Subcutaneous adipose tissue (tissue), 4 donors: ENCODE data around the gene CILP. TPM values are rescaled to one million over a fixed set of nuclear protein-coding genes. Genes with fewer than 3 reads are reported as not detected.

ENCODE experiments used
- CTCF ChIP-seq: fragments of 450-650 bp; IDR thresholded peaks from one replicate; pipeline ENCODE4 v1.5.1; 2016; ENCODE audit warnings: low read depth, mild to moderate bottlenecking, control low read depth, antibody characterized with exemption, moderate library complexity
- total RNA-seq, 4 donors: library from RNA; depleted of rRNA; stranded (reverse); fragments of >200 nt; gene quantifications; one replicate each; pipeline ENCODE4 v1.1.0, GENCODE V29; 2016

The CILP gene
- total RNA-seq, 4 donors from 2014 or later: 46.5 to 223 (median 111) TPM

DNA sequence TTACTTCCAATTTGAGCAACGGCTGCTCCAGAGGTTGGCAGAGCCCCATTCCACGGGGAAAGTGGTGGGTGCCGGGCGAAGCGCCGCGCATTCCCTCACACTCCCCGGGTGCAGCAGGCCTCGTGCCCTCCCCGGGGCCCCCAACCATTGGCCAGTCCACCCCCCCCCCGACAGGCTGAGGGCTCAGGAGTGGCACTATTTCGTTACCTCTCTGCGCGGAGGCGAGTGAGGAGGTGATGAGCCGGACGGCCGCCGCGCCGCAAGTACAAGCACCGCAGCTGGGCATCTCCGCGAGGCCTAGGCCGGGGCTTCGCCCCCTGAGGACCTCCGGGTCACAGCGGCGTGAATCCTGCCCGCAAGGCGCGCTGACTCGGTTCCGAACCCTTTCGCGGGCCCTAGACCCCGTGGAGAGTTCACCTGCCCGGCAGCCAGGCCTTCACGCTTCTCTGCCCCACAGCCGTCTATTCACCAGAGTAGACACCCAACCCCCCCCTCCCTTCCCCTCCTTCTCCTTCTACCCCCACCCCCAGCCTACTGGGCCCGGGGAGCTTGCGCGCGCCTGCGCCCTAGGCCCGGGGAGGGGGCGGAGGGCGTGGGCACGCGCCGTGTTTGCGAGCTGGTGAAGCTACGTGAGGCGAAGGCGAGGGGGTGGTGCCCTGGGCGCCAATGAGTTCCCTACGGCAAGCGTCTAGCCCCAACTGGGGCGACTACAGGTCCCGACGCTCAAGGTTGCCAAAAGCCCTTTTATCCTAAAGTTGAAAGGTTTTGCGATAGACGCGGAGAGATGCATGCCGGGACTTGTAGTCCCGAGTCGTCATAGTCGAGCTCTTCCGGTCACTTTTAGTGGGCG, 26.2 kb downstream of the CILP start, which contains the start of gene CLPX:
TSS of gene CLPX (minus strand) at position 475 of the 850 bp plus-strand sequence. CDS start at position 286, 189 bp downstream.
- no peak for TF ChIP-seq CTCF

DNA sequence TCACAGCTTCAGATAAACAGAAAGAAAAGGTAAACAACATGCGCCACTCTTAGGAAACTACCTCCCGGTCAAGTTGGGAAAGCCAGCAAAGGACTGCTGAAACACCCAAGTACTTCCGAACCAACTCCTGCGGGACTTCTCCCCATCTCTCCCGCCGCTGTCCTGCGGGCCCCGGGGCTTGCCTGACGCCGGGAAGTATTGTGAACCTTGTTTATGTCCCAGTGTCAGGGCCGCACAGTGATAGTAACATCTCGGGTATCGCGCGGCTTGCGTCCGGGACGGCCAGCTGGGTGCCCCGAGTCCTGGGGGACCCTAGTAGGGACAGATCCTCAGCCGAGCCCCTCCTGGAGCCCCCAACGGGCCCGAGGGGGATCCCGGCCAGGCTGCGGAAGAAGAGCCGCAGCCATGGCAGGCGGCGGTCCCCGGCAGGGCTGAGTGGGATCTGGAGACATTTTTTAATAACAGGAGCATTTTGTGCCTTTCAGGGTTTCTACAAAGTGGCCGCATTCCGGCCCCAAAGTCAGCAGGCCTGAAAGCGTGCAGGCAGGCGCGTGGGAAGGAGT, 26.9 kb downstream of the CILP start:
- no peak for TF ChIP-seq CTCF

GRCh38 chr15:65183865-65184159, 27.5 kb downstream of the CILP start:
- TF ChIP-seq CTCF: no peak

DNA sequence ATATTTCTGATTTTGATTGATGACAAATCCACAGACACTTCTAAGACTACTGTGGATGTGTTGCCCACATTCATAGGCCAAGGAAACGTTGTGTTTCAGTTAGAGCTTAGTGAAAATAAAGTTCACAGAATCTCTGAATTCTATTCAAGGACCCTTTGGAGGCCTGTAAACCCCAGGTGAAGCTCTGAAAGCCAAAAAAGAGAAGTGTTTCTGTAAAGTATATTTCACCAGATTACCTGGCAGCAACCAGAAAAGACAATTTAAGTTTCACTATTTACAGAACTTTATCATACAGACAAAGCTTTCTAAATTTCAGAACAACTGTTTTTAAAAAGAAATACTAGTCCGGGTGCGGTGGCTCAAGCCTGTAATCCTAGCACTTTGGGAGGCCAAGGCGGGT, 28.7 kb downstream of the CILP start:
- TF ChIP-seq CTCF: no peak

GRCh38 chr15:65180167-65180566, 31.1 kb downstream of the CILP start:
- TF ChIP-seq CTCF: no peak

- no peak for TF ChIP-seq CTCF
Observed at GRCh38 chr15:65177901-65178300, 33.4 kb downstream of the CILP start.

DNA sequence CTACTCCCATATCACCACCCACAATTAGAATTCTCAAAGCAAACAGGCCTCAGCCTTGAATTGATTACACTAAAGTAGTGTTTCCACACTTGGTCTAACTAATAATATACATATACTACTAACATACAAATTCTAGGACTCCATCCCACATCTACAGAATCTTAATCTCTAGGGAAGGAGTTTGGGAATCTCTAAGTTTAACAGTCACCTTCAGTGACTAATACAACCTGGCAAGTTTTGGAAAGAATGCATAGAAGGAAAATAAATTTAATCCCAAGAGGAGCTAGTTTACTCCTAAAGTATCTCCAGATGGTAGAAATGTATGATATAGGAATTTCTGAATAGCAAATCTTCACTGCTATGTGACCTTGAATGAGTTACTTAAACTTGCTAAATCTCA, 35.2 kb downstream of the CILP start:
- TF ChIP-seq CTCF: no peak
